SK-N-SH treated with all-trans-retinoic acid at 6 μM for 48 hours (cell line): ENCODE data around the gene METTL1.

Source experiments
- ATAC-seq: fragments of 200-7000 bp; cut with Tn5 transposase; 3 replicates; pipeline ENCODE4 v1.9.1; 2020; ENCODE audit warnings: mild to moderate bottlenecking, moderate library complexity
- ARNTL ChIP-seq: fragments of 450-650 bp; formaldehyde crosslinking; IDR thresholded peaks from 2 replicates; pipeline ENCODE4 v1.5.0; 2020; ENCODE audit warnings: low read depth, mild to moderate bottlenecking, moderate library complexity, borderline replicate concordance
- CREB5 ChIP-seq: fragments of 250-450 bp; sonication (Bioruptor Pico); IDR thresholded peaks from 2 replicates; pipeline ENCODE4 v1.5.1; 2020; ENCODE audit warnings: low read depth, mild to moderate bottlenecking, moderate library complexity
- CSDC2 ChIP-seq: fragments of 250-450 bp; sonication (Bioruptor Pico); IDR thresholded peaks from 2 replicates; pipeline ENCODE4 v1.5.0; 2020; ENCODE audit warnings: mild to moderate bottlenecking, moderate library complexity
- GLIS3 ChIP-seq: fragments of 250-450 bp; sonication (Bioruptor Pico); IDR thresholded peaks from 2 replicates; pipeline ENCODE4 v1.5.0; 2020; ENCODE audit warnings: mild to moderate bottlenecking, moderate library complexity
- ISL1 ChIP-seq: fragments of 250-450 bp; sonication (Bioruptor Pico); IDR thresholded peaks from 2 replicates; pipeline ENCODE4 v2.1.2; 2022; ENCODE audit warnings: mild to moderate bottlenecking, moderate library complexity
- PATZ1 ChIP-seq: fragments of 250-450 bp; sonication (Bioruptor Pico); IDR thresholded peaks from 2 replicates; pipeline ENCODE4 v1.8.0; 2020; ENCODE audit warnings: mild to moderate bottlenecking, moderate library complexity, borderline replicate concordance
- POU6F1 ChIP-seq: fragments of 250-450 bp; sonication (Bioruptor Pico); IDR thresholded peaks from 2 replicates; pipeline ENCODE4 v1.8.0; 2021; ENCODE audit warnings: low read depth, mild to moderate bottlenecking, moderate library complexity, borderline replicate concordance
- PPARA ChIP-seq: fragments of 250-450 bp; sonication (Bioruptor Pico); IDR thresholded peaks from 2 replicates; pipeline ENCODE4 v1.5.0; 2020; ENCODE audit warnings: mild to moderate bottlenecking, borderline replicate concordance
- RARB ChIP-seq: fragments of 250-450 bp; sonication (Bioruptor Pico); IDR thresholded peaks from 2 replicates; pipeline ENCODE4 v1.8.0; 2021; ENCODE audit warnings: mild to moderate bottlenecking, moderate library complexity
- SNAI2 ChIP-seq: fragments of 250-450 bp; sonication (Bioruptor Pico); IDR thresholded peaks from 2 replicates; pipeline ENCODE4 v1.5.0; 2020; ENCODE audit warnings: mild to moderate bottlenecking, moderate library complexity
- TCF4 ChIP-seq: fragments of 250-450 bp; sonication (Bioruptor Pico); IDR thresholded peaks from 2 replicates; pipeline ENCODE4 v1.8.0; 2021; ENCODE audit warnings: mild to moderate bottlenecking, moderate library complexity, borderline replicate concordance
- TOX ChIP-seq: fragments of 250-450 bp; sonication (Bioruptor Pico); IDR thresholded peaks from 2 replicates; pipeline ENCODE4 v1.8.0; 2021; ENCODE audit warnings: mild to moderate bottlenecking, moderate library complexity, borderline replicate concordance
- ZFP3 ChIP-seq: fragments of 250-450 bp; sonication (Bioruptor Pico); IDR thresholded peaks from 2 replicates; pipeline ENCODE4 v1.5.0; 2020; ENCODE audit warnings: mild to moderate bottlenecking, moderate library complexity
- ZFP30 ChIP-seq: fragments of 450-650 bp; formaldehyde crosslinking; IDR thresholded peaks from 2 replicates; pipeline ENCODE4 v1.5.0; 2022; ENCODE audit warnings: mild to moderate bottlenecking, moderate library complexity
- ZNF565 ChIP-seq: fragments of 450-650 bp; formaldehyde crosslinking; conservative IDR thresholded peaks from 2 replicates; pipeline ENCODE4 v1.5.0; 2020; ENCODE audit warnings: low read depth, mild to moderate bottlenecking, moderate library complexity
- ZNF70 ChIP-seq: fragments of 450-650 bp; formaldehyde crosslinking; IDR thresholded peaks from 2 replicates; pipeline ENCODE4 v1.5.0; 2020; ENCODE audit warnings: mild to moderate bottlenecking, moderate library complexity
- TF ChIP-seq, protein P1 (sequence below): fragments of 250-450 bp; sonication (Bioruptor Pico); IDR thresholded peaks from 2 replicates; pipeline ENCODE4 v1.5.0; 2020; ENCODE audit warnings: mild to moderate bottlenecking, moderate library complexity

METTL1 gene

DNA sequence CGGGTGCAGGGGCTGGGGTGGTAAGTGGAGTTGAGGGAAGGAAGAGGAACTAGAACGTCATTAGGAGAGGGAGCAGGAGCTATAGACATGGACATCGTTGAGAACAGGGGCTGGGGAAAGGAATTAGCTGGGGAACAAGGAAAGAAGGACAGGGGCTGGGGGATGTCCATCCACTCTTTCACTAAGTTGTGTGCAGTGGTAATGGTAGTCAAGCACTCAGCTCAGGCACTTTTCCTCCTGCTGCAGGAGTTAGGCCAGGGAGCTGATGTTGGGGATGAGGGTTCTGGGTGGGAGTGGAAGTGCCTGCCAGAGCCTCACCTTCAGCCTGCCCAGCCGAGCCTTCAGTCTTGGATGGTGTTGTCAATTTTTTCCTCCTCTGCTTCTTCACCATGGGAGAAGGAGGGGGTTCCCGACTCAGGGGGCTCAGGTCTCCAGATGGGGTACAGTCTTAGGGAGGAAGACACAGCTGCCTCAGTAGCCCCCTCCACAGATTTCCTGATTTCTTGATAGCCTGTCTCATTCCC is 42.5 kb downstream of the METTL1 start:
- TF ChIP-seq RARB (CRISPR knock-in tag) (no peak), ISL1 (CRISPR knock-in tag) (no peak), ZNF565 (no peak), TCF4 (CRISPR knock-in tag) (no peak), CREB5 (CRISPR knock-in tag) (no peak), ZFP30 (CRISPR knock-in tag) (no peak), SNAI2 (CRISPR knock-in tag) (no peak), GLIS3 (CRISPR knock-in tag) (no peak), POU6F1 (CRISPR knock-in tag) (no peak), ZNF70 (no peak), PATZ1 (no peak), TOX (CRISPR knock-in tag) (no peak), ZFP3 (CRISPR knock-in tag) (no peak), PPARA (CRISPR knock-in tag) (no peak), ARNTL (no peak)
- TF ChIP-seq, protein P1, sequence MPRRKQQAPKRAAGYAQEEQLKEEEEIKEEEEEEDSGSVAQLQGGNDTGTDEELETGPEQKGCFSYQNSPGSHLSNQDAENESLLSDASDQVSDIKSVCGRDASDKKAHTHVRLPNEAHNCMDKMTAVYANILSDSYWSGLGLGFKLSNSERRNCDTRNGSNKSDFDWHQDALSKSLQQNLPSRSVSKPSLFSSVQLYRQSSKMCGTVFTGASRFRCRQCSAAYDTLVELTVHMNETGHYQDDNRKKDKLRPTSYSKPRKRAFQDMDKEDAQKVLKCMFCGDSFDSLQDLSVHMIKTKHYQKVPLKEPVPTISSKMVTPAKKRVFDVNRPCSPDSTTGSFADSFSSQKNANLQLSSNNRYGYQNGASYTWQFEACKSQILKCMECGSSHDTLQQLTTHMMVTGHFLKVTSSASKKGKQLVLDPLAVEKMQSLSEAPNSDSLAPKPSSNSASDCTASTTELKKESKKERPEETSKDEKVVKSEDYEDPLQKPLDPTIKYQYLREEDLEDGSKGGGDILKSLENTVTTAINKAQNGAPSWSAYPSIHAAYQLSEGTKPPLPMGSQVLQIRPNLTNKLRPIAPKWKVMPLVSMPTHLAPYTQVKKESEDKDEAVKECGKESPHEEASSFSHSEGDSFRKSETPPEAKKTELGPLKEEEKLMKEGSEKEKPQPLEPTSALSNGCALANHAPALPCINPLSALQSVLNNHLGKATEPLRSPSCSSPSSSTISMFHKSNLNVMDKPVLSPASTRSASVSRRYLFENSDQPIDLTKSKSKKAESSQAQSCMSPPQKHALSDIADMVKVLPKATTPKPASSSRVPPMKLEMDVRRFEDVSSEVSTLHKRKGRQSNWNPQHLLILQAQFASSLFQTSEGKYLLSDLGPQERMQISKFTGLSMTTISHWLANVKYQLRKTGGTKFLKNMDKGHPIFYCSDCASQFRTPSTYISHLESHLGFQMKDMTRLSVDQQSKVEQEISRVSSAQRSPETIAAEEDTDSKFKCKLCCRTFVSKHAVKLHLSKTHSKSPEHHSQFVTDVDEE, result no peak
- ATAC-seq, result no peak

DNA sequence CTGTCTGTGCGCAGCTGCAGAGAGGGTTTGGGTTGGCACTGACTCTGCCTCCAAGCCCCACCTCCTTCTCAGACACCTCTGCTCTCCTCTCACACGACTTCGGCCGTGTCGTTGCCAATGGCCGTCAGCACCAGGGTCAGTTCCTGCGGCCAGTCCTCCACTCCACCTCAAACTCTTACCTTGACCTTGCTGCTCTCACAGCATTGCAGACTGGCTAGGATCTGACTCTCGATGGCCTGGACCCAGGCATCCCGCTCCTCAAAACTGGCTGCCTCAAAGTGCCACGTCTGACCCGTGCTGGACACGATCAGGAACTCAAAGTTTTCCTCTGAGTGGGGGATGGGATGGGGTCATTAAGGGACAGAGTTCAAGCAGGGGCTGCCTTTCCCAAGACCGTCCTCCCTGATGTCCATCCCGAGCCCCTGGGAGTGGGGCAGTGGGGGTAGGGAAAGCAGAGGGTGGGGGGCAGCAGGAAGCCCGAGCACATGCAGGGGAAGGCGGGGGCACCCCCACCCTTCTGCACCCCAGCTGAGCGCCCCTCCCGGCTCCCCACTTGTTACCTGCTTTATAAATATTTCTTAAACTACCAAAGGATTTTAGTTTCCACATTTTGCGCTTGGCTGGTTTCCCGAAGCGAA is 44.0 kb downstream of the METTL1 start:
- no peak for ATAC-seq
- TF ChIP-seq ZNF70 (no peak), CSDC2 (CRISPR knock-in tag) (no peak), POU6F1 (CRISPR knock-in tag) (no peak), ISL1 (CRISPR knock-in tag) (no peak), RARB (CRISPR knock-in tag) (no peak), TCF4 (CRISPR knock-in tag) (no peak)
- TF ChIP-seq, protein P1, result no peak
